ENCODE data around the gene CFAP57.
A peak's percentile ranks its signal among the peaks of the same experiment; 100 is the strongest.

CFAP57 gene

GRCh38 chr1:43279666-43280065, 107.5 kb downstream of the CFAP57 start:
- DNase-seq = no peak

GRCh38 chr1:43280692-43281091, 108.6 kb downstream of the CFAP57 start:
- DNase-seq = no peak

- DNase-seq = no peak
Observed at GRCh38 chr1:43282220-43283195, 110.4 kb downstream of the CFAP57 start.

GRCh38 chr1:43284065-43284464, 111.9 kb downstream of the CFAP57 start:
- no peak for DNase-seq

- DNase-seq = no peak
Observed at GRCh38 chr1:43284546-43285110, 112.5 kb downstream of the CFAP57 start.

- DNase-seq = peak; percentile 27
Observed at GRCh38 chr1:43285269-43285990, 113.3 kb downstream of the CFAP57 start, which contains the start of gene C1orf210. C1orf210 (minus strand) TSS chr1:43285581; CDS start chr1:43283270, 2,311 bp downstream.

- DNase-seq = no peak
Observed at GRCh38 chr1:43286115-43286514, 114.0 kb downstream of the CFAP57 start.

- DNase-seq = no peak
Observed at GRCh38 chr1:43286533-43286932, 114.4 kb downstream of the CFAP57 start.

- DNase-seq = no peak
Observed at GRCh38 chr1:43288058-43288784, 116.1 kb downstream of the CFAP57 start.

GRCh38 chr1:43288785-43289706, 116.9 kb downstream of the CFAP57 start:
- DNase-seq = no peak

- no peak for DNase-seq
Observed at GRCh38 chr1:43292216-43292615, 120.1 kb downstream of the CFAP57 start.

- no peak for DNase-seq
Observed at GRCh38 chr1:43292679-43293078, 120.5 kb downstream of the CFAP57 start.

GRCh38 chr1:43293176-43293575, 121.0 kb downstream of the CFAP57 start:
- no peak for DNase-seq

GRCh38 chr1:43293896-43294760, 122.0 kb downstream of the CFAP57 start:
- no peak for DNase-seq

GRCh38 chr1:43294761-43295160, 122.6 kb downstream of the CFAP57 start:
- no peak for DNase-seq

- DNase-seq = no peak
Observed at GRCh38 chr1:43296207-43296606, 124.1 kb downstream of the CFAP57 start.

GRCh38 chr1:43298055-43298454, 125.9 kb downstream of the CFAP57 start:
- no peak for DNase-seq

GRCh38 chr1:43299101-43299500, 127.0 kb downstream of the CFAP57 start:
- no peak for DNase-seq

- no peak for DNase-seq
Observed at GRCh38 chr1:43300378-43301094, 128.4 kb downstream of the CFAP57 start, which contains the start of gene TIE1. TIE1 (plus strand) TSS chr1:43300982; CDS start chr1:43301072, 90 bp downstream.

GRCh38 chr1:43302201-43302600, 130.1 kb downstream of the CFAP57 start:
- DNase-seq = no peak

Measured in CD4-positive, alpha-beta T cell treated with Interleukin-17A for 4 hours (primary cell).